ENCODE measurements around the gene KNSTRN.
A peak's percentile ranks its signal among the peaks of the same experiment; 100 is the strongest.

KNSTRN gene, protein sequence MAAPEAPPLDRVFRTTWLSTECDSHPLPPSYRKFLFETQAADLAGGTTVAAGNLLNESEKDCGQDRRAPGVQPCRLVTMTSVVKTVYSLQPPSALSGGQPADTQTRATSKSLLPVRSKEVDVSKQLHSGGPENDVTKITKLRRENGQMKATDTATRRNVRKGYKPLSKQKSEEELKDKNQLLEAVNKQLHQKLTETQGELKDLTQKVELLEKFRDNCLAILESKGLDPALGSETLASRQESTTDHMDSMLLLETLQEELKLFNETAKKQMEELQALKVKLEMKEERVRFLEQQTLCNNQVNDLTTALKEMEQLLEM

DNA sequence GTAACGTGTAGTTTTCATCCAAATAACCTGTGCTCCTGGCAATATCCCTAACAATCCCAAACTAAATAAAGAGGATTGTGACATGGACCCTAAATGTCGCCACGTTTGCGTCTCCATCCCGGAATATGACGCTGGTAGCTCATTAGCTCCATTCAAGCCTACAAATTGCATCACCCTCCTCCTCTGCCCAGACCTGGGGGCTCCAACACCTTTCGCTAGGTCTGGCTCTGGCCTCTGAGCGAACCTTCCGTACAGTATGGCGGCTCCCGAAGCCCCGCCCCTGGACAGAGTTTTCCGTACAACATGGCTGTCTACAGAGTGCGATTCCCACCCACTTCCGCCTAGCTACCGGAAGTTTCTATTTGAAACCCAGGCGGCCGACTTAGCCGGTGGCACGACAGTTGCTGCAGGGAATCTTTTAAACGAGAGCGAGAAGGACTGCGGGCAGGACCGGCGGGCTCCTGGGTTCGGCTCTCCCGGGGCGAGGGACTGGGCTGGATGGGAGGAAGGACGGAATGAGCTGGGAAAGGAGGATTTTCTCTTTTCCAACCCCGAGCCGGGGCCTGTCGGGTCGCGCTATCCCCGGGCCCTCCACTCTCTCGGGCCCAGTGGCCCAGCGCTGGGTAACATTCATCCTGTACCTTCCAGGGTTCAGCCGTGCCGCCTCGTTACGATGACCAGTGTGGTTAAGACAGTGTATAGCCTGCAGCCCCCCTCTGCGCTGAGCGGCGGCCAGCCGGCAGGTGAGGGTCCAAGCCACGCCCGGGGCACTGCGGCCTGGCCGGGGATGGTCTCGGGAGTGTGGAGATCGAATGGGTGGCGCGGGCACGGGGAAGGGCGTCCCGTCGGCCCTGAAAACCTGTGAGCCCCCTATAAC lies at the start of gene KNSTRN:
Gene KNSTRN, plus strand, starts transcription at position 142 of the 877 bp plus-strand sequence. Its CDS starts 115 bp downstream, at position 257.
- DNase-seq = peak; percentile 95 to 96

DNA sequence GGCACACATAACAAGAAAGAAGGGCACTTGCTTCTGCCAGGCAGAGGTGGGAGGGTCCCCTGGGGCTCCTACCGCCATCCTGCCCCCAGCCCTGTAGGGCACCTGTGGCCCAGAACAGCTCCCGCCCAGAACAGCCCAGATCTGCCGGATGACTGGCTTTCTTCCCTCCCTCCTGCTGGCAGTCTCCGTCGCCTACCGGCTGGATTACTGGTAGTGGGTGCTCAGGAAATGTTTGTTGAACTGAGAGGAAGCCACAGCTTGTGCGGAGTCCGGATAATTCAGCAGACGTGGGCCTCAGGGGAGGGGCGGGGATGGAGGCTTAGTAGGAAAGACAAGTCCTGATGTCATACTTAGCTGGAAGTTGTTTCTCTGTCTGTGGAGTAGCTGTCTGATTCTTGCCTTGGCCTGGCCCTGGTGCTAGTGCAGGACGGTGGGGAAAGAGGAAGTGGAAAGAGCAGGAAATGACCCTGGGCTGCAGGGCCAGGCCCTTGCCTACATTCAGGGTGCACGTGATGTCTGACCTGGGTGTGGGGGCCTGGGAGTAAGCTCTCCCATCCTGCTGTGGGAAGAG lies 48.5 kb upstream of the KNSTRN start:
- peak; percentile 44 to 46 for DNase-seq

DNA sequence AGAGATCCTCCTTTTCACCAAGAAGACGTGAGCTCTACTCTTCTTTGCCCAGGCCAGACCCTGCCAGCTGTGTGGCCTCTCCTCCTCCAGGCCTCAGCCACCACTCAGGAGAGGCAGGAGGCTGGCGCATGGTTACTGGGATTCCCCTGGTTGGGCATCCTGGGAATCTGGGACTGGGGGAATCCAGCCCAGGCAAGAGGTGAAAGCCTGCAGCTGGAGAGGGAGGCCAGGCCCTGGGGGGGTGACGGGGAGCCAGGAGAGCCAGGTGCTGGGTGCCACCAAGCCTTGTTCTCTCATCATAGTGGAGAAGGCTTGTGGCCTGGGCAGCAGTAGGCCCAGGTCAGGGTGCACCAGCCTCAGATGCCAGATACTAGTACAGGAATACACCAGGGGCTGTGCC lies 48.0 kb upstream of the KNSTRN start:
- no peak for DNase-seq

DNA sequence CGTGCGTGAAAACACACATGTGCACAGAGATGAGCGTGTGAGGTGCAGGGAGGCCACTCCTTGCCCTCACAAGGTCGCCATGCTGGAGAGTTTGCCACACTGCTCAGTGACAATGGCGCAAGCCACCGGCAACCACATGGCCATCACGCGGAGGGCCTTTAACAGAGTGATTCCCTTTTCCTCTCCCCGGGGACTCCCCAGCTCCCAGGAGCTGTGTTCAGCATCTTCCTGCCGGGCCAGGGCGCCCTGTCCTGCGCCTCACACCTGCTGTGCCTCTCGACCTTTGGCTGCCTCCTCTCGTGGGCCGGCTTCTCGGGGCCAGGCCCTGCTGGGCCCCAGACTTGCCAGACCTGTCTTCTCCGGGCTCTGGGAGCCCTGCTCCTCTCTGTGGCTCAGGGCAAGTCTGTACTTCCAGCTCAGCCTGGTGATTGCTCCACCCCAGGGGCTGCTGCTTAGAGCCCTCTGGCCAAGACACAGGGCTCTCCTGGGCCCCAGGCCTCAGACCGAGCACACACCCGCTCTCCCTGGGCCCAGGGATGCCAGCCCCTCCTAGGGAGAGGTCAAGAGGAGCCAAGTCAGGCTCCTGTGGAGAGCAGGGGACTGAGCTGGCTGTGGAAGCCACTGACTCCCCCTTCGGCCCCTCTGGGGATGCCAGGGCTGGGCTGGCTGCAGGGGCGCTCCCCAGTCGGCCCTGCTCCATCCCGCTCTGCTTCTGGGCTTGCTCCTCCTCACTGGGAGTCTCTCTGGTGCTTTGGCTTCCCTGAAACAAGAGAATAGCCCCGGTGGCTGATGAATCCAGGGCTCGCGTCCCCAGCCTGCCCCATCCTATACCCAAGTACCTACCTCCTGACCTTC lies 47.4 kb upstream of the KNSTRN start:
- DNase-seq = no peak

DNA sequence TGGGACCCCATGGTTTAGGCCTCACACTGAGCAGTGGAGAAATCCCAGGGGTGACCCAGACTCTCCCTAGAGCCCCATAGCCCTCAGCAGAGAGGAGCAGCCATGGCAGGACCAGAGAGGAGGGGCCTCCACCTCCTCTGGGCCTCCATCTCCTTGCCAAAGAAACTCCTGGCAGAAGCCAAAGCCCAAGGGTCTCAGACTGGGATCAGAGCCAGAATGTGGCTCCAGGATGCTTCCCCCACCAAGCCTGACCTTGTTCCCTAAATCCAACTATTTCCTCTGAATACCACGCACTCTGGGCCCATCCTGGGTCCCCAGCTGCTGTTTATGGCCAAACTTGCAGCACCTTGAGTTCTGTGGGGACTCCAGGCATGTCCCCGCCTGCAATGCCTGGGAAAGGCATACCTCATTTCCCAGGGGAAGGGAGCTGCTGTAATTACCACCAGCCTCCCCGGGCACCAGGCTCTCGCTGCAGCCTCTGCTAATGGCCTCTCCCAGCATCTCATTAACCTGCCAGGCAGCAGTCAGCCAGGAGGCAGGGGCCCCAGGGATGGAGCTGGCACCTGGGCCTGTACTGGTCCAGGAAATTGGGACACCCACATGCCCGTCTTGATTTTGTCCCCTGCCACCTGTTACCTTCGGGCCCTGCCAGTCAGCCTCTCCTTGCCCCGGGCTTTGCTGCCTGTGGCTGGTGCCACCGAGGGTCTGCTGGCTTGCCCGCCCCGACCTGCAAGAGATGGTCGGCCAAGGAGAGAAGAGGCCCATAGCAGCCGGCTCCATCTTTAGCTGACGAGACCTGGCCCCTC lies 46.4 kb upstream of the KNSTRN start:
- no peak for DNase-seq

DNA sequence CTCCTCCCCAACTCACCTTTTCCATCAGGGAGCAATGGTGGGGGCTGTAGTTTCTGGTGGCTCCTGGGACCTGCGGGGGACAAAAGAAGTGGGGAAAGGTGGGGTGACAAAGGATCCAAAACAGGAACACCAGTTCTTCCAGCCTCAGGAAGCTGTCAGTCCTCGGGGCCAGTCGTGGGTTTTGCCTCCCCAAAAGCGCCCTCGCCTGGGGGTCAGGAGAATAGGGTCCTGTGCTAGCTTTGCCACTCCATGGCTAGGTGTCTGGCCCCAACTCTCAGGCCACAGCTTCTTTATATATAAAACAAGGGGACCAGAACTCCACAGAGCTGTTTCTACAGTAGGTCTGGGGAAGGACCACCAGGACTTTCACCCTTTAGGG lies 45.8 kb upstream of the KNSTRN start:
- DNase-seq = no peak

DNA sequence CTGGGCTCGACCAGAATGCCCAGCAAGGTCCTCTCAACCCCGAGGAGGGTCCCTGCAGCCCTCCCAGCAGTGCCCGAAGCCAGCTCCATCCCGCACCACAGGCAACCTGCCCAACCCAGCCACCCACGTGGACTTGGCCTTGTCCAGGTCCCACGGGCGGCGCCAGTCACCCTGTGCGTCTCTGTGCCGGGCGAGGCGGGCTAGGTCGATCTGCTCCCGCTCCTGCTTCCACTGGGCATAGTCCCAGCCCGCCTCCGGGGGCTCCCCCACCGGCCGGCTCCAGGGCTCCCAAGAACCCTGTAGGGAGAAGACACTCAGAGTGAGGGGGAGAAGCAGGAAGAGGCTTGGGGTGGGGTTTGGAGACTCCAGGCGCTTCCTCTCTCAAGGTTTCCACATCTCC lies 44.9 kb upstream of the KNSTRN start:
- no peak for DNase-seq

DNA sequence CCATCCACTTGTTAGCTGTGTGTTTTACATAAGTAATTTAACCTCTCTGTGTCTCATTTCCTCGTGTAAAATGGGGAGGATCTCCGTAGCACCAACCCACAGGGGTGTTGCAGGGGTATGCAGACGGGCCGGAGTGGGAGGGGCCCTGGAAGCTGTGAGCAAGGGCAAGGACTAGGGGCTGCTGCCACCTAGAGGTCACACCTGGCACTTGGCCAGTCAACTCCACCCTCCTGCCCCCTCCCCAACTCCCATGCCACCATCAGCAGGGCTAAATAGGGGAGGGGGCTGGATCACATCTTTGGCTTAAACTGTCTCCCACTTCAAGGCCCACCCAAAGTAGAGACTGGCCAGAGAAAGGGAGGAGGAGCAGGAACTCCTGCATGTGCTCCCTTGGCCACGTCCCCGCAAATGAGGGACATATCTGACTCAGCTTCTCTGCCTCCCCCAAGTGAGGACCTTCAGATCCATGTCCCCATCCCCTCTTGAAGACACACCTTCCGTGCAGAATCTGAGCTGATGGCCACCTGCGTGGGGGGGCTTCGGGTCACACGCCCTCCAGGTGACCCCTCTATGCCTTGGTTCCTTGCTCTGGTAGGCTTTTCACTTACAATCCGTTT lies 44.4 kb upstream of the KNSTRN start:
- peak; percentile 81 to 88 for DNase-seq

DNA sequence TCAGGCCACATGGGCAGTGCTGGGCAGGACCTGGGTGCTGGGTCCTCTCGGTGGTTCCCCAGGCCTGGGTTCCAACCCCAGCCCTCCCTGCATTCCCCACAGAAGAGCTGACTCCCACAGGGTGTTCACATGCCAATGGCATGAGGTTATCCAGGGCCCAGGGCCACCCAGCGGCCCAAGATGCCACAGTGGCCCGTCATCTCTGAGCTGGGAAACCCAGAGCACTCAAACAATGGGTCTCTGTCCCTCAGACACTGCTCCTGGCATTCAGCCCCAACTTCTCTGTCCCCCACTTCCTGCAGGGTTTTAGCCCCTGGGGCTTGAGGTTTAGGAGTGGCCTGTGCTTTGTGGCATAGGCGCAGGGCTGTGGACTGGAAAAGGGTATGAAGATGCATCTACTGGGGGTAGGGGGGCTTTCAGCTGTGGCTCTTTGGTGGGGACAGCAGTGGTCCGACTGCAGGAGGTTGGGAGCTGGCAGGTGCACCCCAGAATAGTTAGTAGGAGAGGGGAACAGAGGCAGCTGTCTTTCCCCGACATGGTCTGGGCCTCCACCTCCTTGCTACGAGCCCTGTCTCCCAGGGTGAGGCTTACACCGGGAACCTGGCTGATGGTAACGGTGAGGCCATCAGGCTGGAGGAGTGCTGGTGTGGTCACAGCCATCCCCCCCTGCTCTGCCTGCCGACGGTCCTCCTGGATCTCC lies 43.5 kb upstream of the KNSTRN start:
- DNase-seq = no peak

DNA sequence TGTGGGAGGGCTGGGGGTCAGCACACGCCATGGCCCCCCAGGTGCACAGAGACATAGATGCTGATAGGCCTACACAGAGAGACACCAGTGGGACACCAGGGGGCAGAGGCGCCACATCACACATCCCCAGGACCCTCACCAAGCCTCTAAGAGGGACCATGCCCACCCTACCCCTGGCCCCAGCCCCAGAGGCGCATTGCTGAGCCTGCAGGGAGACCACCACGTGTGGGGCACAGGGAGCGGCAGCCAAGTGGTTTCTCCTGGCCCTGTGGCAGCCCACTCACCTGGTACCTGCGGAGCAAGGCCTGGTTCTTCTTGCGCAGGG lies 42.9 kb upstream of the KNSTRN start:
- DNase-seq = no peak

DNA sequence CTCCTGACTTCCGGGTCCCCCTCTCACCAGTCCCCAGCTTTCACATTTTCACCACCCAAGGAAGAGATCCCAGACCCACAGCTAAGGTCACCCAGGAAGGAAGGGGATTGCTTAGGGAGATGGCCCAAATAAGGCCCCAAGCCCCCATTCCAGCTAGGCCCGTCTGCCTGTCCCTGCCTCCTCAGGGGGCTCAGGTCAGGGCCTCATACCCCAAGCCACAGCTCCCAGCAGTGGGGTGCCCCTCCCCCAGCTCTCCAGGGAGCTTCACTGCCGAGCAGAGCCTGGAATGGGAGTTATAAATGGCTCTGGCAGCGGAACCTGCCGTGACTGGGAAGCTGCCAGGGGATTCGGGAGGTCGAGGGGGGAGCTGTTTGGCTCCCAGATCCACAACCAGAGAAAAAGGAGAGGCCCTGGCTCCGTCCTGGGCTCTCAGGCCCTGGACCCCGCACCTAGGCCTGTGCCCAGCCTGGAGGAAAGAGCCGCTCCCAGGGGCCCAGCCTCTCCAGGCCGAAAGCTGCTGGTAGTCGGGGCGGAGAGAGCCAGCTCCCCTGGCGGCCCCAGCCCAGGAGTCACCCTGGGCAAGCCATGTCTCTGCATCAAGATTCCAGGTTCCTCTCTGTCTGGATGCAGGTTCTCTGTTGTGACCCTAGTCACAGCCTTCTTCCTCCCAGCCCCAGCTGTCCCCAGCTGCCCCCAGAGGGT lies 42.3 kb upstream of the KNSTRN start:
- no peak for DNase-seq

DNA sequence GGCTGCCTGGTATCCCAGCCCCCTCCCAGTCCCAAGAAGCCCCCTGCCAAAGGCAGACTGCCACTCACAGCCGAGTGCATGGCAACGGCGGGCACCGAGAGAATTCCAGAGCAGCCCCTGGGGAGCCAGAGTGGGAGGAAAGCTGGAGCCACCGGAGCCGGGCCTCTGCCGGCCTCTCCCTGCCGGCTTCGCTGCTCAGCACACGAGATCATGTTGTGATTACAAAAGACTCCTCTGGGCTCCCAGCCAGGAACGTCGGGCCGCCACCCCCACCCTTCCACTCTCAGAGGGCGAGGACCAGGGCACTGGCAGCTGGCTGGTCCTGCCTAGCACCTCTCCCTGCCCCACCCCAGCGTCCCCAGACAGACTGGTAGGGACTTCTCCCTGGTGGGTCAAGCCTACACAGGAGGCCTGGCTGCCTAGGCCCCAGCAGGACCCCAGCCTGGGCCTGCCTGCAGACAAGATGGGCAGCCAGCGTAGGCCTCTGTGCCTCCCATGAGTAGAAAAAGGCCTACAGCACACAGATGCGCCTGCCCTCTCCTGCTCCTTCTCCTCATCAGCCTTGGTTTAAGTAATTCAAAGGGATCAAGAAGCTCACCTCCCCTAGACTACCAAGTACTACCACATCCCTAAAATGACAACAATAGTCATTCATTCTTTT lies 41.7 kb upstream of the KNSTRN start, which contains the start of gene CCDC9B:
Gene CCDC9B, minus strand, starts transcription at position 200 of the 661 bp plus-strand sequence. Its CDS starts 120 bp downstream, at position 80.
- no peak for DNase-seq

DNA sequence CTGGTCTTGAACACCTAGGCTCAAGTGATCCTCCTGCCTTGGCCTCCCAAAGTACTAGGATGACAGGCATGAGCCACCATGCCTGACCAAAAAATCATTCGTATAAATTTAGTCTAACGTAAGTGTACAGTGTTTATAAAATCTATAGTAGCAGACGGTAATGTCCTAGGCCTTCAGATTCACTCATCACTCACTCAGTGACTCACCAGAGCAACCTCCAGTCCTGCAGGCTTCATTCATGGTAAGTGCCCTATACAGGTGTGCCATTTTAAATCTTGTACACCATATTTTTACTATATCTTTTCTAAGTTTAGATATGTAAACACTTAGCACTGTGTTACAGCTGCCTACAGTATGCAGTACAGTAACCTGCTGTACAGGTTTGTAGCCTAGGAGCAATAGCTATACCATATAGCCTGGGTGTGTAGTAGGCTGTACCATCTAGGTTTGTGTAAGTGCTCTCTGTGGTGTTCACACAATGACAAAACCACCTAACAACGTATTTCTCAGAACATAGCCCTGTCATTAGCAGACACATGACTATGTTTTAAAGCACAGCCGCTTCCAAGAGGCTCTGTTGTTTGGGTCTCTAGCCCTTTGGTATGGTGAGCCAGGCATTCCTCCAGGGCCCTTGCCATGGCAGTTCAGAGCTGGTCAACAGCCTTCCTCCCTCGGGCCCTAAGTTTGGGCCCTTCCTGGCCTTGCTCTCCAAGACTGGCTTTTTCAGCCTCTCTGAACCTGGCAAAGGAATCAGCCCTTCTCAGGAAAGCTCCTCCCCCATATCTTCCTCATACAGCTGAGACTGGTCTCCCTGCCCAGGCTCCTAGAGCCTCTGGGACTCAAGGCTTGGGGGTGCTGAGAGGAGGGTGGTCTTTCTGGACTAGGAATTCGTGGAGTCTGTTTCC lies 39.9 kb upstream of the KNSTRN start:
- no peak for DNase-seq

DNA sequence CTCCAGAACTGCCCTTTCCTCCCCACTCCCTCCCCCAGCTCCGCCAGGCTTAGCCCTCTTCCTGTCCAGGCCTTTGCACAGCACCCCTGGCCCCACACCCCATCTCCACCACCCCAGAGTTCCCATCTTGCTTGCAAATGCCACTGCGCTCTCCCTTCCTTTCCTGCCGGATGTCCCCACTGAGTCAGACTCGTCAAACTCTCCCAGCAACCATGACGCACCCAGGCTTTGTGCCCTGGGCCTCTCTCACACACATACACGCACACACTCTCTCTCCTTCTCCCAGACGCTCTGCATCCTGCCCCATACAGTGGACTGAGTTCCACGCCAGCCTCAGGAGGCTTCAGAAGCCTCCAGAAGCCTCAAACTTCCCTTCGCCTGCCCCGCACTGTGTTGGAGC lies 39.0 kb upstream of the KNSTRN start:
- no peak for DNase-seq

DNA sequence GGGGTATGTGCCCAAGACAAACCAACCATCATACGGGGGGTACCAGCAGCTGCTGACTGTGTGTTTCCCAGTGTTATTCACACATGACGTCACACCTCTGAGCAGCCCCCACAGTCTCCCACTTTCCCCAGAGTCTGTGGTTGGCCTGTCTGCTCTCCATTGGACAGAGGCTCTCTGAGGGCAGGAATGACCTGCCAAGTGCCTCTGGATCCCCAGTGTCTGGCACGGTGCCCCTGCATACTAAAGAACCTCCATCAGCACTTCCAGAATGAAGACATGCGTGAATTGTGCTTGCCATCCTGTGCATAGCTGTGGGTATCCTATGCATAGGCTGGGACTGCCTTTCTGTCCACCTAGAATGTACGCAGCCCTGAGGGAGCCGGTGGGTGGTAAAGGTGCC lies 38.3 kb upstream of the KNSTRN start:
- DNase-seq = no peak

DNA sequence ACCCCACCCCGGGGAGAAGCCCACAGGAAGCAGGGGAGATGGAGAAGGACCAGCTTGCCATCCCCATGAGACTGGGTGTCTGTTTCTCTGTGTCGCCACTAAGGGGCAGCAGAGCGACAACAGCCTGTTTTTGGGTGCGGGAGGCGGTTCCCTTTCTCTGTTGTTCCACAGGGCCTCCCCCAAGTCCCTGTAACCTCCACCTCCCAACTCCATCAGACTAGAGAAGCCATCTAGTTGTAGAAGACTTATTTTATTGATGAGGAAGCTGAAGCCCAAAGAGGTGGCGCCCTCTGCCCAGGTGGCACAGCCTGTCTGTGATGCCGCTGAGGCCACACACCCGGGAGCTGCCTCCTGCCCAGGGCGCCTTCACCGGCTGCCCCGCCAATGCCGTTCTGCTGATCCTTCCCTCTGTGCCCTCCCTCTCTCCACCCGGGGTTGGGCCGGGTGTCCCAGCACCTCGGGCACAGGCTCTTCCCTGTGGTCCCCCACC lies 37.8 kb upstream of the KNSTRN start:
- peak; percentile 76 to 81 for DNase-seq

DNA sequence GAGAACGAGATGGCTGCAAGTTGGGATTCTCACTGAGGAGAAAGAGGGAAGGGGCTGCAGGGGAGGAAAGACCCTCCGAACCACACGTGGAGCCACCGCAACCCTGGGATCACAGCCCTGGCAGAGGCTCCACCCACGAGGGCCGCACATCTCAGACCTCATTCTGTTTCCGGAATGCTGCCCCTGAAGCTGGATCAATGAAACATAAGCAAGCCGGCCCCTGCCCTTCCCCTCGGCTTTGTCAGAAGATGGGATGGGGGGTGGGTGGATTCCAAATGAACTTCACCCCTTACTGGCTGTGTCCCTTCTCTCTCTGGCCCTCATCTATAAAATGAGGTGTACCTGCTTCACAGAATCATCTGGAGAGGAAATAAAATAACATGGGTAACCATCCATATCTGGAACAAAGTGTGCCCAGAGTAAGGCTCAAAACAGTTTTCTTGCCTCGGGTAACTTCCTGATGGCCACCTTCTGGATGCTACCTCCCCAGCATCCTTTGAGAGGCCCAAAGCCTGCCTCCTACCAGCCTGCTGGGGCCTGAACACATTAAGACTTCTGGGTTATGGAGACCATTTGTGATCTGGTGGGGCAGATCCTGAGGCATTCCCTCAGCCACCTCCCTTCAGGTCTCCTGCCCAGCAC lies 37.2 kb upstream of the KNSTRN start:
- DNase-seq = no peak
